B cell (primary cell): ENCODE results near the gene ZNF462. TPM values are rescaled to one million over a fixed set of nuclear protein-coding genes. Genes with fewer than 3 reads are reported as not detected.

Experiments
- ATAC-seq: fragments of 200-7000 bp; cut with Tn5 transposase; one replicate; pipeline ENCODE4 v1.10.0; 2021; ENCODE audit warnings: low read depth, mild to moderate bottlenecking, moderate number of reproducible peaks, moderate library complexity
- CTCF ChIA-PET: fragments of 350-600 bp; sonication (Branson Sonifier 250); formaldehyde crosslinking; loops from one replicate; lab custom pipeline; 2021; ENCODE audit warnings: antibody characterized with exemption, inconsistent platforms; lab: Charles Lee
- POLR2A ChIA-PET: fragments of 350-600 bp; sonication (Branson Sonifier 250); formaldehyde crosslinking; loops from one replicate; lab custom pipeline; 2021; ENCODE audit warnings: antibody characterized with exemption; lab: Charles Lee
- DNase-seq: peaks from one replicate; pipeline ENCODE4 v3.0.0; 2013
- H2AFZ ChIP-seq: 2 replicates; pipeline ENCODE4 v1.6.1; 2012; ENCODE audit warnings: mild to moderate bottlenecking, low read depth, low read length; ENCODE audit not compliant: insufficient read depth, poor library complexity, severe bottlenecking
- H3K27ac ChIP-seq, 2 donors: 1 replicate in 1 of 2; 2 replicates in 1 of 2; pipeline ENCODE4 v1.5.1; 2012 to 2013; ENCODE audit warnings: low read length in 2 of 2, mild to moderate bottlenecking in 2 of 2, moderate library complexity in 1 of 2
- H3K27me3 ChIP-seq, 4 experiments: fragments of 200-600 bp in 1 of 4; sonication (generic) in 1 of 4; replicated peaks in 1 of 4; 1 replicate in 2 of 4; 2 replicates in 2 of 4; pipeline versions ENCODE4 v1.6.1 to v1.7.0; 2013 to 2016; ENCODE audit warnings: low read length in 3 of 4, mild to moderate bottlenecking in 2 of 4, mixed read lengths in 1 of 4, moderate library complexity in 1 of 4; ENCODE audit not compliant: insufficient read depth in 4 of 4, control insufficient read depth in 3 of 4; ENCODE audit errors: control extremely low read depth in 1 of 4
- H3K36me3 ChIP-seq, 2 experiments: replicated peaks in 1 of 2; 1 replicate in 1 of 2; 2 replicates in 1 of 2; pipeline versions ENCODE4 v1.6.1 to v1.7.1; 2013; ENCODE audit warnings: low read length in 1 of 2; ENCODE audit not compliant: insufficient read depth in 2 of 2, control insufficient read depth in 1 of 2; ENCODE audit errors: control extremely low read depth in 1 of 2, extremely low read depth in 1 of 2
- H3K4me1 ChIP-seq, 2 donors: fragments of 200-600 bp in 1 of 2; sonication (generic) in 1 of 2; 1 replicate in 1 of 2; 2 replicates in 1 of 2; pipeline versions ENCODE4 v1.5.1 to v1.6.1; 2013 to 2017; ENCODE audit warnings: low read length in 2 of 2; ENCODE audit not compliant: control insufficient read depth in 2 of 2, insufficient read depth in 2 of 2
- H3K4me2 ChIP-seq: replicated peaks from 2 replicates; pipeline ENCODE3; 2012; ENCODE audit warnings: mild to moderate bottlenecking, low read depth, low read length; ENCODE audit not compliant: poor library complexity, severe bottlenecking
- H3K4me3 ChIP-seq, 5 experiments: fragments of 200-600 bp in 1 of 5; sonication (generic) in 1 of 5; 1 replicate in 3 of 5; 2 replicates in 2 of 5; pipeline versions ENCODE4 v1.5.1 to v1.7.0; 2011 to 2016; ENCODE audit warnings: low read length in 4 of 5, mild to moderate bottlenecking in 4 of 5, low read depth in 2 of 5, control low read depth in 1 of 5, moderate library complexity in 1 of 5; ENCODE audit not compliant: insufficient read depth in 1 of 5; ENCODE audit errors: control extremely low read depth in 1 of 5, extremely low read depth in 1 of 5
- H3K79me2 ChIP-seq: fragments of 200-600 bp; sonication (generic); one replicate; pipeline ENCODE4 v1.6.0; 2016; ENCODE audit warnings: low read length; ENCODE audit not compliant: control insufficient read depth, insufficient read depth
- H3K9ac ChIP-seq: fragments of 200-600 bp; sonication (generic); 2 replicates; pipeline ENCODE4 v1.6.1; 2017; ENCODE audit warnings: mild to moderate bottlenecking, low read length, moderate library complexity
- H3K9me3 ChIP-seq, 3 donors: one replicate each; pipeline versions ENCODE4 v1.6.1 to v1.7.1; 2013; ENCODE audit warnings: low read length in 2 of 3; ENCODE audit not compliant: control insufficient read depth in 2 of 3, insufficient read depth in 1 of 3; ENCODE audit errors: control extremely low read depth in 1 of 3
- H4K20me1 ChIP-seq: 2 replicates; pipeline ENCODE4 v1.6.0; 2012; ENCODE audit warnings: mild to moderate bottlenecking, low read length; ENCODE audit not compliant: insufficient read depth, control insufficient read depth, poor library complexity, severe bottlenecking
- H3K27ac Mint-ChIP-seq: one replicate; pipeline ENCODE4 v1.8.0; 2021; ENCODE audit warnings: mixed read lengths
- H3K27me3 Mint-ChIP-seq: one replicate; pipeline ENCODE4 v1.8.0; 2021; ENCODE audit warnings: mixed read lengths
- H3K4me1 Mint-ChIP-seq: one replicate; pipeline ENCODE4 v1.8.0; 2021; ENCODE audit warnings: mixed read lengths
- H3K4me3 Mint-ChIP-seq: one replicate; pipeline ENCODE4 v1.8.0; 2021; ENCODE audit warnings: mixed read lengths
- H3K9me3 Mint-ChIP-seq: one replicate; pipeline ENCODE4 v1.8.0; 2022; ENCODE audit warnings: mixed read lengths; ENCODE audit not compliant: insufficient read depth
- CTCF ChIP-seq: fragments of 200-600 bp; IDR thresholded peaks from one replicate; pipeline ENCODE4 v1.8.0; 2022; ENCODE audit warnings: antibody characterized with exemption, mild to moderate bottlenecking
- EZH2 ChIP-seq: IDR thresholded peaks from 2 replicates; pipeline ENCODE4 v1.6.1; 2012; ENCODE audit warnings: borderline replicate concordance, low read depth, mild to moderate bottlenecking, moderate library complexity, low read length; ENCODE audit not compliant: insufficient read depth, poor library complexity, severe bottlenecking
- WGBS: methylation state at CpG from one replicate; pipeline ENCODE4 v1.1.5; 2013; ENCODE audit warnings: missing lambda C conversion rate; ENCODE audit not compliant: insufficient coverage; 5-methylcytosine and 5-hydroxymethylcytosine counted together
- intact Hi-C: fragments of 100-400 bp; cut with micrococcal nuclease; formaldehyde crosslinking; loops from one replicate; pipeline ENCODE4 v1.10.0; 2022
- polyA plus RNA-seq: library from polyadenylated mRNA; depleted of rRNA; stranded (reverse); fragments of >200 nt; gene quantifications from 2 replicates; pipeline ENCODE4 v1.2.3, GENCODE V29; 2012
- small RNA-seq: library from RNA; depleted of rRNA; stranded (forward); fragments of <200 nt; gene quantifications from one replicate; pipeline ENCODE3, GENCODE V24; 2012; ENCODE audit warnings: low replicate concordance, low read depth; ENCODE audit not compliant: insufficient read length
- total RNA-seq, 2 donors: library from RNA; stranded (reverse); fragments of 120-200 nt in 1 of 2; gene quantifications; 1 replicate in 1 of 2; 2 replicates in 1 of 2; pipeline versions ENCODE4 v1.2.3 to v1.2.4, GENCODE V29; 2013 to 2022

The ZNF462 gene
- total and polyA plus RNA-seq, 2 donors (not counting 1 experiment from before 2014, with no cell fraction given) = not detected

GRCh38 chr9:107059220-107059619 is 196.3 kb downstream of the ZNF462 start:
- Histone ChIP-seq H2AFZ (no peak overlapping the region), H3K9ac (no peak overlapping the region), H3K9me3 (no peaks in the 10 kb centered on the region), H3K36me3 (no peaks in the 10 kb centered on the region), H3K79me2 (no peaks in the 10 kb centered on the region), H3K4me1 (no peaks in the 10 kb centered on the region), H3K27me3 (peaks cover 0 to 5% (median 0%) of the 10 kb centered on the region in 4 experiments), H3K27ac (no peak overlapping the region), H4K20me1 (no peaks in the 10 kb centered on the region), H3K4me3 (no peak overlapping the region), H3K4me2 (no peak overlapping the region)
- ATAC-seq (no peak), DNase-seq (no peak)
- Mint-ChIP-seq H3K4me1 (no peaks in the 10 kb centered on the region), H3K9me3 (no peaks in the 10 kb centered on the region), H3K27me3 (peaks cover 11% of the 10 kb centered on the region), H3K4me3 (no peak overlapping the region), H3K27ac (no peak overlapping the region)
- intact Hi-C loops = no loop called here
- TF ChIP-seq EZH2 (no peak), CTCF (no peak)
- POLR2A ChIA-PET = no interaction called here
- no CpG with 5 or more reads among the region's 2 CpGs for WGBS
- CTCF ChIA-PET = no interaction called here

GRCh38 chr9:107060062-107060461 is 197.1 kb downstream of the ZNF462 start:
- no peak overlapping the region for H3K4me2 ChIP-seq
- Mint-ChIP-seq H3K27ac (no peak overlapping the region), H3K9me3 (no peaks in the 10 kb centered on the region), H3K4me3 (no peak overlapping the region), H3K4me1 (no peaks in the 10 kb centered on the region), H3K27me3 (peaks cover 15% of the 10 kb centered on the region)
- no peaks in the 10 kb centered on the region for H3K36me3 ChIP-seq
- TF ChIP-seq CTCF (no peak), EZH2 (no peak)
- H2AFZ ChIP-seq = no peak overlapping the region
- H3K79me2 ChIP-seq = no peaks in the 10 kb centered on the region
- H3K9ac ChIP-seq = no peak overlapping the region
- DNase-seq = no peak
- no CpG with 5 or more reads among the region's 2 CpGs for WGBS
- no peak overlapping the region for H3K4me3 ChIP-seq
- ChIA-PET CTCF (no interaction called here), POLR2A (no interaction called here)
- H3K27ac ChIP-seq = no peak overlapping the region
- no peaks in the 10 kb centered on the region for H4K20me1 ChIP-seq
- H3K4me1 ChIP-seq = no peaks in the 10 kb centered on the region
- no peak for ATAC-seq
- intact Hi-C loops = no loop called here
- H3K27me3 ChIP-seq = peaks cover 0 to 5% (median 0%) of the 10 kb centered on the region in 4 experiments
- H3K9me3 ChIP-seq = no peaks in the 10 kb centered on the region

Small RNAs within 50 kb of the gene (small RNA-seq; reads per million reads assigned to genes)
- not detected for gene RNA5SP292
